Spleen (tissue), 7 donors: ENCODE results near the gene CYTH2.

Experiments used
- CTCF ChIP-seq, 11 experiments: fragments of 200-600 bp in 7 of 11; fragments of 450-650 bp in 4 of 11; sonication (generic) in 4 of 11; IDR thresholded peaks in 8 of 11; conservative IDR thresholded peaks in 3 of 11; 1 replicate in 7 of 11; 2 replicates in 4 of 11; pipeline versions ENCODE4 v1.4.0 to v1.8.0; 2016 to 2021; ENCODE audit warnings: antibody characterized with exemption in 11 of 11, inconsistent platforms in 4 of 11, mild to moderate bottlenecking in 1 of 11
- POLR2A ChIP-seq, 3 donors: fragments of 450-650 bp; IDR thresholded peaks; one replicate each; pipeline ENCODE4 v1.5.1; 2017; ENCODE audit warnings: antibody characterized with exemption in 3 of 3, mild to moderate bottlenecking in 1 of 3
- POLR2AphosphoS5 ChIP-seq, 3 donors: sonication (generic); formaldehyde crosslinking; IDR thresholded peaks; one replicate each; pipeline ENCODE4 v1.5.1; 2017; ENCODE audit warnings: antibody characterized with exemption in 3 of 3
- donor health status: DM: no; HTN: no; CAD: no; lungs with moderate emphysema.
- donor health status: DM: no; HTN: no; CAD: no.
- donor health status: DM: no; HTN: no; CAD: no.

- no peak for TF ChIP-seq CTCF (IDR thresholded peaks at IDR 0.05 in 8 of 11, conservative IDR thresholded peaks at IDR 0.05 in 3 of 11)
- no peak for TF ChIP-seq POLR2A (IDR thresholded peaks at IDR 0.05)
- no peak for TF ChIP-seq POLR2AphosphoS5 (IDR thresholded peaks at IDR 0.05)
Observed at GRCh38 chr19:48530066-48530720, 61.0 kb downstream of the CYTH2 start.
